Measurements from ENCODE around the gene BEST4. TPM values are rescaled to one million over a fixed set of nuclear protein-coding genes. Genes with fewer than 3 reads are reported as not detected.
A peak's percentile ranks its signal among the peaks of the same experiment; 100 is the strongest.
"Not testable (repeated sequence)": the region's sequence is repeated elsewhere in the genome, so short reads cannot be mapped to it uniquely, and the experiment has no call there.

BEST4 gene
- total and polyA plus RNA-seq, 3 donors from 2014 or later: 0.79 to 1.7 (median 1.1) TPM

GRCh38 chr1:44740179-44740617, 47.8 kb downstream of the BEST4 start:
- intact Hi-C loops (cut with DNase I; ENCODE audit: low total_unique reads): no loop called here

GRCh38 chr1:44739307-44740178, 48.4 kb downstream of the BEST4 start, which contains the start of gene KIF2C:
Gene KIF2C (plus strand): TSS chr1:44739837. CDS start chr1:44739933, 96 bp downstream.
- Histone ChIP-seq H3K27me3 (no peaks in the 10 kb centered on the region), H3K4me1 (peaks cover 8% of the 10 kb centered on the region), H3K4me3 (peak within 1 kb of the TSS; percentile 57 to 71), H3K27ac (peak within 1 kb of the TSS; percentile 86 to 94), H3K9me3 (no peaks in the 10 kb centered on the region), H3K36me3 (ENCODE audit: low read depth, missing control alignments) (no peaks in the 10 kb centered on the region)
- intact Hi-C loops (cut with DNase I; ENCODE audit: low total_unique reads): no loop called here
- WGBS, 2 donors: 0 to 1% methylated on average over 41 to 50 of the region's 57 CpGs
- TF ChIP-seq CTCF (IDR thresholded peaks at IDR 0.05): no peak
- no peak for TF ChIP-seq POLR2A (IDR thresholded peaks at IDR 0.05)
- peak; percentile 97 for DNase-seq

More at GRCh38 chr1:44740179-44740617, 47.8 kb downstream of the BEST4 start:
- H3K27ac ChIP-seq: peak overlapping the region; percentile 86 to 94
- no peak for DNase-seq
- TF ChIP-seq POLR2A (IDR thresholded peaks at IDR 0.05) (no peak), CTCF (IDR thresholded peaks at IDR 0.05) (no peak)
- H3K9me3 ChIP-seq: no peaks in the 10 kb centered on the region
- H3K4me1 ChIP-seq: peaks cover 8% of the 10 kb centered on the region
- H3K36me3 ChIP-seq (ENCODE audit: low read depth, missing control alignments): no peaks in the 10 kb centered on the region
- no peaks in the 10 kb centered on the region for H3K27me3 ChIP-seq
- H3K4me3 ChIP-seq: peak overlapping the region; percentile 57 to 71
- WGBS, 2 donors: 1% methylated on average over 14 of the region's 14 CpGs

DNA sequence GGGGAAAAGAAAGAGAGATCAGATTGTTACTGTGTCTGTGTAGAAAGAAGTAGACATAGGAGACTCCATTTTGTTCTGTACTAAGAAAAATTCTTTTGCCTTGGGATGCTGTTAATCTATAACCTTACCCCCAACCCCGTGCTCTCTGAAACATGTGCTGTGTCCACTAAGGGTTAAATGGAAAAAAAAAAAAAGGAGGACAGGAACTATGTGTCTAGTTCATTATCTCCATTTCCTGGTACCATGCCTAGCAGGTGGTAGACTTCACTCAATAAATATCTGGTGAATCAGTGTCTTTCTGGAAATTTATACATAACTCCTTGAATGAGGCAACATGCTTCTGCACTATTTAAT, 49.0 kb downstream of the BEST4 start:
- intact Hi-C loops (cut with DNase I; ENCODE audit: low total_unique reads); H3K27me3 ChIP-seq; H3K4me1 ChIP-seq; H3K36me3 ChIP-seq (ENCODE audit: low read depth, missing control alignments); H3K9me3 ChIP-seq; DNase-seq: not testable (repeated sequence)
- peak overlapping the region; percentile 86 to 94 for H3K27ac ChIP-seq
- 40 to 68% methylated on average over 1 of the region's 1 CpG for WGBS, 2 donors
- H3K4me3 ChIP-seq: peak overlapping the region; percentile 57 to 71

DNA sequence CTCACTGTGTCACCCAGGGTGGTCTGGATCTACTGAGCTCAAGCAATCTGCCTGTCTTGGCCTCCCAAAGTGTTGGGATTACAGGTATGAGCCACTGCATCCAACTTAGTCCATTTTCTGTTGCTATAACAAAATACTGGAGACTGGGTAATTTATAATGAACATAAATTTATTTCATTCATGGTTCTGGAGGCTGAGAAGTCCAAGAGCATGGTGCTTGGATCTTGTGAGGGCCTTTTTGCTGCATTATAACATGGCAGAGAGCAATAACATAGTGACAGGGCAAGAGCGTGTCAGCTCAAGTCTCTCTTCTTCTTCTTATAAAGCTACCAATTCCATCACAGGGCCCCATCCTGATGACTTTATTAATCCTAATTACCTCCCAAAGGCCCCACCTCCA, 52.0 kb downstream of the BEST4 start:
- Histone ChIP-seq H3K9me3 (no peaks in the 10 kb centered on the region), H3K27me3 (no peaks in the 10 kb centered on the region), H3K4me1 (peaks cover 13% of the 10 kb centered on the region), H3K4me3 (no peak overlapping the region), H3K36me3 (ENCODE audit: low read depth, missing control alignments) (no peaks in the 10 kb centered on the region), H3K27ac (no peak overlapping the region)
- WGBS, 2 donors: 97 to 100% methylated on average over 1 of the region's 1 CpG
- intact Hi-C loops (cut with DNase I; ENCODE audit: low total_unique reads): no loop called here
- no peak for DNase-seq
- no peak for TF ChIP-seq CTCF (IDR thresholded peaks at IDR 0.05)
- no peak for TF ChIP-seq POLR2A (IDR thresholded peaks at IDR 0.05)

DNA sequence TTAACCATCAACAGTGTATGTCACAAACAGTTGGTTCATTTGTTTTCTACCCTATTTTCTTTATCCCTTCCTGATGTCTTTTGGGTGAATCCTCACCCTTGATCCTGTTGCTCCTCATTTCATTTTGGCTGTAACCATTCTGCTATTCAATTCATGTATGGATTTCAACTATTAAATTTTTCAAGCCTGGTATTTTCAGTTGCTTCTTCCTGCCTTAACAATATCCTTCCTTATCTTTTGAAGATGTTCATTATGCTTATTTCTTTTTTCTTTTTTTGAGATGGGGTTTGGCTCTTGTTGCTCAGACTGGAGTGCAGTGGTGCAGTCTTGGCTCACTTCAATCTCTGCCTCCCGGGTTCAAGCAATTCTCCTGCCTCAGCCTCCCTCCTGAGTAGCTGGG, 54.2 kb downstream of the BEST4 start:
- 55 to 81% methylated on average over 1 of the region's 1 CpG for WGBS, 2 donors
- Histone ChIP-seq H3K9me3 (no peaks in the 10 kb centered on the region), H3K27me3 (no peaks in the 10 kb centered on the region), H3K4me3 (no peak overlapping the region), H3K4me1 (peaks cover 12% of the 10 kb centered on the region), H3K27ac (no peak overlapping the region), H3K36me3 (ENCODE audit: low read depth, missing control alignments) (no peaks in the 10 kb centered on the region)
- TF ChIP-seq CTCF (IDR thresholded peaks at IDR 0.05): no peak
- no peak for TF ChIP-seq POLR2A (IDR thresholded peaks at IDR 0.05)
- intact Hi-C loops (cut with DNase I; ENCODE audit: low total_unique reads): no loop called here
- DNase-seq: no peak

Small RNA genes lying within 50 kb of the gene (small RNA-seq; reads per million reads assigned to genes)
- gene SNORD38A: 601 to 617 reads per million in 2 donors
- gene SNORD38B: 0 reads per million in 2 donors
- 1,815 to 3,074 reads per million in 2 donors for gene SNORD46
- 0 reads per million in 2 donors for gene SNORD55

Other genes with a start within 250 kb of the BEST4 start
- gene TMEM53, start 113.7 kb downstream of the BEST4 start, total RNA-seq: 10 to 100 TPM; 15.6 to 18.9 TPM
- 40.2 TPM for gene TMEM53, start 113.7 kb downstream of the BEST4 start, polyA plus RNA-seq (ENCODE audit: insufficient read depth, low read depth, low replicate concordance)
- gene ARMH1, start 113.5 kb downstream of the BEST4 start, total RNA-seq: 10 to 100 TPM; 17.4 to 29.7 TPM
- 42.9 TPM for gene ARMH1, start 113.5 kb downstream of the BEST4 start, polyA plus RNA-seq (ENCODE audit: insufficient read depth, low read depth, low replicate concordance)
- gene RNU5D-1, start 57.0 kb downstream of the BEST4 start, total RNA-seq: not detected
- gene RNU5D-1, start 57.0 kb downstream of the BEST4 start, polyA plus RNA-seq (ENCODE audit: insufficient read depth, low read depth, low replicate concordance): not detected
- gene KIF2C, start 48.3 kb downstream of the BEST4 start, total RNA-seq: 100 to 1,000 TPM in 1 of 2 donors, 10 to 100 TPM in 1; 53.5 to 130 TPM
- 167 TPM for gene KIF2C, start 48.3 kb downstream of the BEST4 start, polyA plus RNA-seq (ENCODE audit: insufficient read depth, low read depth, low replicate concordance)
- 100 to 1,000 TPM; 431 to 935 TPM for gene RPS8, start 12.6 kb downstream of the BEST4 start, total RNA-seq
- 860 TPM for gene RPS8, start 12.6 kb downstream of the BEST4 start, polyA plus RNA-seq (ENCODE audit: insufficient read depth, low read depth, low replicate concordance)
- gene PLK3, start 12.2 kb upstream of the BEST4 start, total RNA-seq: 10 to 100 TPM; 16.4 to 17.2 TPM
- 7.2 TPM for gene PLK3, start 12.2 kb upstream of the BEST4 start, polyA plus RNA-seq (ENCODE audit: insufficient read depth, low read depth, low replicate concordance)
- 1 to 10 TPM; 3.2 to 4.0 TPM for gene DYNLT4, start 19.2 kb upstream of the BEST4 start, total RNA-seq
- gene DYNLT4, start 19.2 kb upstream of the BEST4 start, polyA plus RNA-seq (ENCODE audit: insufficient read depth, low read depth, low replicate concordance): 0.47 TPM
- 10 to 100 TPM; 10.2 to 14.1 TPM for gene BTBD19, start 20.4 kb upstream of the BEST4 start, total RNA-seq
- 5.4 TPM for gene BTBD19, start 20.4 kb upstream of the BEST4 start, polyA plus RNA-seq (ENCODE audit: insufficient read depth, low read depth, low replicate concordance)
- 10 to 100 TPM; 36.8 to 47.8 TPM for gene PTCH2, start 55.1 kb upstream of the BEST4 start, total RNA-seq
- gene PTCH2, start 55.1 kb upstream of the BEST4 start, polyA plus RNA-seq (ENCODE audit: insufficient read depth, low read depth, low replicate concordance): 15.2 TPM
- 10 to 100 TPM; 20.1 to 26.3 TPM for gene EIF2B3, start 198.4 kb upstream of the BEST4 start, total RNA-seq
- gene EIF2B3, start 198.4 kb upstream of the BEST4 start, polyA plus RNA-seq (ENCODE audit: insufficient read depth, low read depth, low replicate concordance): 30.9 TPM
- 10 to 100 TPM; 42.6 to 63.4 TPM for gene HECTD3, start 223.2 kb upstream of the BEST4 start, total RNA-seq
- 30.9 TPM for gene HECTD3, start 223.2 kb upstream of the BEST4 start, polyA plus RNA-seq (ENCODE audit: insufficient read depth, low read depth, low replicate concordance)
- 100 to 1,000 TPM; 127 to 187 TPM for gene UROD, start 224.1 kb upstream of the BEST4 start, total RNA-seq
- 111 TPM for gene UROD, start 224.1 kb upstream of the BEST4 start, polyA plus RNA-seq (ENCODE audit: insufficient read depth, low read depth, low replicate concordance)